Activated CD8-positive, alpha-beta memory T cell treated with anti-CD3 and anti-CD28 coated beads, Interleukin-2, amount 50 U/mL, for 1 hour (primary cell): ENCODE data around the gene NCKAP1.
"Not testable (repeated sequence)": the region's sequence is repeated elsewhere in the genome, so short reads cannot be mapped to it uniquely, and the experiment has no call there.

ENCODE experiments used
- DNase-seq: peaks from one replicate; pipeline ENCODE4 v3.0.0-alpha.2; 2020; ENCODE audit errors: extremely low read depth

The NCKAP1 gene

DNA sequence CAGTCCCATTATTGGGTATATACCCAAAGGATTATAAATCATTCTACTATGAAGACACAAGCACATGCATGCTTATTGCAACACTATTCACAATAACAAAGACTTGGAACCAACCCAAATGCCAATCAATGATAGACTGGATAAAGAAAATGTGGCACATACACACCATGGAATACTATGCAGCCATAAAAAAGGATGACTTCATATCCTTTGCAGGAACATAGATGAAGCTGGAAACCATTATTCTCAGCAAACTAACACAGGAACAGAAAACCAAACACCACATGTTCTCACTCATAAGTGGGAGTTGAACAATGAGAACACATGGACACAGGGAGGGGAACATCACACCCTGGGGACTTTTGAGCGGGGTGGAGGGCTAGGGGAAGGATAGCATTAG, 158.2 kb downstream of the NCKAP1 start:
- not testable (repeated sequence) for DNase-seq

DNA sequence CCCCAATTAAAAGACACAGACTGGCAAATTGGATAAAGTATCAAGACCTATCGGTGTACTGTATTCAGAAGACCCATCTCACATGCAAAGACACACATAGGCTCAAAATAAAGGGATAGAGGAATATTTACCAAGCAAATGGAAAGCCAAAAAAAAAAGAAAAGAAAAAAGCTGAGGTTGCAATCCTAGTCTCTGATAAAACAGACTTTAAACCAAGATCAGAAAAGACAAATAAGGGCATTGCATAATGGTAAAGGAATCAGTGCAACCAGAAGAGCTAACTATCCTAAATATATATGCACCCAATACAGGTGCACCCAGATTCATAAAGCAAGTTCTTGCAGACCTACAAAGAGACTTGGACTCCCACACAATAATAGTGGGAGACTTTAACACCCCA, 161.6 kb downstream of the NCKAP1 start:
- DNase-seq: not testable (repeated sequence)

- no peak for DNase-seq
These were observed 168.0 kb downstream of the NCKAP1 start for GRCh38 chr2:182870227-182870626.

DNA sequence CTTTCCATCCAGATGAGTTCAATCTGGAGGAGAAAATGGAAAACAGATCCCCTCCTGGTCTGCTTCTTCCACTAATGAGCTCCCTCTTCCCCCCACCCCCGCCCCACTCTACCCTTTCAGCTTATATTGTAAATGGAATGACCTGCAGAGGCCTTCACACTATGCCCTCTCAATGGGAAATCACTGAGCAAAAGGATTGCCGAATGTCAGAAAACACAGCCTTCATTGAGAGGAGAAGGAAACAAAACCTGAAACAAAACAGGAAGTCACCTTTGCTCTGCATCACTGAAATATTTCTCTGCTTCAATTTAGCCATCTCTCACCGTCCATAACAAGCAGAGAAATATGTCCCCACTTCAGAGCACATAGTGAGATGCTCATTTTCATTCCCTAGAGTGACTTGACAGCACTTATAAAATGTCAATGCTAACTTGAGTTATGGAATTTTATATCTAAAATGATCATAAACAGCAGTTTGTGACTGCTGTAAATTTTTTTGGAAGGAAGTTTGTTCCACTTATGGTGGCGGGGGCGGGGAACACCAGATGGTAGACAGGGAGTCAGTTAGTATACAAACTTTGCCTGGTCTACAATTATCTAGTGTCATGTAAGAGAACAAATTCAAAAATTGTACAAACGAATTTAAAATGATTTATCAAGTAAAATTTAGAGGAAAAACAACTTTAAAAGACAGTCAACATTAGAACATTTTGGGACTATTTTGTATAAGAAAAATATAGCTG, 170.0 kb downstream of the NCKAP1 start:
- no peak for DNase-seq

DNA sequence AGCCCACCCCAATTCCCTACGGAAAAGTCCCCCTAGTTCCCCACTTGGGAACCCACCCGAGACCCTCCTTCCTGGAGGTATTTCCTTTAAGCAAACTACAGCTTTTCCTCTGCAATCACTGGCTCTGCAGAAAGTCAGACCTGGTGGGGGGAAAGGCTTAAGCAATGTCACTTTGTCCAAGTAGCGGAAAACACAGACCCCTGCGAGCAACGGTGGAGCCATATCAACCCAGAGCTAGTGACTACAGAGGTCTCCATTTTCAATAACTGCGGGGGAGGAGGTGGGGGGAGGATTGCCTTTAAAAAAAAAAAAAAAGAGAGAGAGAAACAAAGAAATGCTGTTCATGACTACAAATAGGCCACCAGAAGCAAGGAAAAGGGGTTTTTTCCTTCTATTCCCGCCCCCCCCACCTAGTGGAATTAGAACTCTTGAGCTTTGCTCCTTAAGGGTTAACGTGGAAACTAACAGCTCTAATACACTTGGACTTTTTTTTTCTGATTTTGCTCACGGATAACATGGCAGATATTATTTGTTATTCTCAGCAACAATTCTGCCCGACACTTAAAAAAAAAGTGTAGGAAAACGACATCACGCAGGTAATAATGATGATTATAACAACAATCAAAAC, 170.7 kb downstream of the NCKAP1 start:
- no peak for DNase-seq

GRCh38 chr2:182866461-182867406, 171.5 kb downstream of the NCKAP1 start, which contains the start of gene FRZB:
FRZB (minus strand) TSS chr2:182866637; CDS start chr2:182866552, 85 bp downstream.
- DNase-seq: no peak

DNA sequence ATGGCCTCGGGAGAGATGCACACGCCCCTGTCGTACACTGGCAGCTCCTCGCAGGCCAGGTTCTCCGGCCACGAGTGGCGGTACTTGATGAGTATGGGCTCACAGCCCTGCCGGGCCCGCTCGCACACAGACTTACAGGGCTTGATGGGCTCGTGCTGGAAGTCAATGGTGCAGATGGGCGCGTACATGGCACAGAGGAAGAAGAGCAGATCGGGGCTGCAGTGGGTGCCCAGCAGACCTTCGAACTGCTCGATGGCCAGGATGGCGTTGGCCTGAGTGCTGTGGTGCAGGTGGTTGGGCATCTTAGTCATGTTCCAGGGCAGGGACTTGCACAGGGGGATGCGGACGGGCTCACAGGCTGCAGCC, 172.2 kb downstream of the NCKAP1 start:
- DNase-seq: no peak

GRCh38 chr2:182864949-182865570, 173.2 kb downstream of the NCKAP1 start:
- DNase-seq: no peak

GRCh38 chr2:182863642-182864041, 174.6 kb downstream of the NCKAP1 start:
- no peak for DNase-seq

GRCh38 chr2:182862091-182862490, 176.2 kb downstream of the NCKAP1 start:
- DNase-seq: no peak

DNA sequence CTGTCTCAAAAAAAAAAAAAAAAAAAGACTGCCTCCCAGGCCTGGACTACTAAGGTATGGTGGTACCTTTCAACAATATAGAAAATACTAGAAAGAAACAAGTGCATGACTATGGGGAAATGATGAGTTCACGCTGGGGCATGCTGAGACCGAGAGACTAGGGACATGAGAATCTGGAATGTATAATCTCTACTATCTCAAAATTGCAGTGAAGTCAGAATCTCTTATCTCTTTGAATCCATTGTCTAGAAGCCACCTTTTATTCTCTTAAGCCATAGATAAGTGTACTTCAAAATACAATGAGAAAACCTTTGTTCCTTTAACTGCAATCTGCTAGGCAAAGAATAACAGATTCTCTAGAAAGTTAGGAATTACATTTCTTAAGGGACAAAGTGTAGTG, 177.4 kb downstream of the NCKAP1 start:
- DNase-seq: no peak
